Esophagus muscularis mucosa (tissue), 4 donors: ENCODE measurements around the gene NTM.

Experiments
- CTCF ChIP-seq, 3 experiments: fragments of 200-600 bp in 2 of 3; fragments of 450-650 bp in 1 of 3; sonication (generic) in 2 of 3; IDR thresholded peaks; one replicate each; pipeline ENCODE4 v1.5.1; 2017 to 2019; ENCODE audit warnings: antibody characterized with exemption in 3 of 3, mild to moderate bottlenecking in 2 of 3, moderate library complexity in 1 of 3
- EP300 ChIP-seq: sonication (generic); formaldehyde crosslinking; IDR thresholded peaks from one replicate; pipeline ENCODE4 v1.6.1; 2017; ENCODE audit warnings: antibody characterized with exemption
- POLR2A ChIP-seq: fragments of 450-650 bp; IDR thresholded peaks from one replicate; pipeline ENCODE4 v1.6.1; 2017; ENCODE audit warnings: antibody characterized with exemption, moderate library complexity, mild to moderate bottlenecking, low read depth
- POLR2AphosphoS5 ChIP-seq, 2 donors: sonication (generic); formaldehyde crosslinking; IDR thresholded peaks; one replicate each; pipeline ENCODE4 v1.6.1; 2017; ENCODE audit warnings: antibody characterized with exemption in 2 of 2

GRCh38 chr11:131993246-131993645, 622.8 kb downstream of the NTM start:
- no peak for TF ChIP-seq CTCF (IDR thresholded peaks at IDR 0.05)
- TF ChIP-seq POLR2A = no peak
- no peak for TF ChIP-seq POLR2AphosphoS5 (IDR thresholded peaks at IDR 0.05)
- TF ChIP-seq EP300 = no peak
